NAMALWA (cell line): ENCODE measurements around the gene KRTAP4-2.
A peak's percentile ranks its signal among the peaks of the same experiment; 100 is the strongest.
"Not testable (repeated sequence)": the region's sequence is repeated elsewhere in the genome, so short reads cannot be mapped to it uniquely, and the experiment has no call there.

Experiments used
- DNase-seq: peaks from one replicate; pipeline ENCODE4 v3.0.0-alpha.2; 2015; ENCODE audit warnings: low spot score

Gene KRTAP4-2

GRCh38 chr17:41177727-41178271 lies at the start of gene KRTAP4-2:
Gene KRTAP4-2, minus strand, starts transcription at chr17:41178221. Its CDS starts 57 bp downstream, at chr17:41178164.
- no peak for DNase-seq

GRCh38 chr17:41226598-41227095 lies 48.6 kb upstream of the KRTAP4-2 start, which contains the start of gene KRTAP9-2:
Gene KRTAP9-2, plus strand, starts transcription at chr17:41226648. Its CDS starts 7 bp downstream, at chr17:41226655.
- DNase-seq = not testable (repeated sequence)

- no peak for DNase-seq
Measured at GRCh38 chr17:41226051-41226450, 48.0 kb upstream of the KRTAP4-2 start.

GRCh38 chr17:41223821-41224220 lies 45.8 kb upstream of the KRTAP4-2 start:
- DNase-seq = no peak

- no peak for DNase-seq
Measured at GRCh38 chr17:41215681-41216080, 37.7 kb upstream of the KRTAP4-2 start.

- DNase-seq = no peak
Measured at GRCh38 chr17:41212524-41213169, 34.6 kb upstream of the KRTAP4-2 start.

- DNase-seq = peak; percentile 26
Measured at GRCh38 chr17:41211845-41212466, 33.9 kb upstream of the KRTAP4-2 start.

GRCh38 chr17:41199421-41200078 lies 21.5 kb upstream of the KRTAP4-2 start:
- no peak for DNase-seq

GRCh38 chr17:41196068-41196467 lies 18.0 kb upstream of the KRTAP4-2 start:
- peak; percentile 3 for DNase-seq

GRCh38 chr17:41190328-41190727 lies 12.3 kb upstream of the KRTAP4-2 start:
- no peak for DNase-seq

- not testable (repeated sequence) for DNase-seq
Measured at GRCh38 chr17:41189837-41190318, 11.9 kb upstream of the KRTAP4-2 start, which contains the start of gene KRTAP9-1. Gene KRTAP9-1, plus strand, starts transcription at chr17:41189887. Its CDS starts 0 bp downstream, at chr17:41189887.

- DNase-seq = no peak
Measured at GRCh38 chr17:41186872-41187271, 8.9 kb upstream of the KRTAP4-2 start.

GRCh38 chr17:41185001-41185400 lies 7.0 kb upstream of the KRTAP4-2 start:
- no peak for DNase-seq

- no peak for DNase-seq
Measured at GRCh38 chr17:41184480-41184961, 6.5 kb upstream of the KRTAP4-2 start, which contains the start of gene KRTAP4-1. Gene KRTAP4-1, minus strand, starts transcription at chr17:41184911. Its CDS starts 57 bp downstream, at chr17:41184854.

- no peak for DNase-seq
Measured at GRCh38 chr17:41178843-41179616, 1.0 kb upstream of the KRTAP4-2 start.

- DNase-seq = no peak
Measured at GRCh38 chr17:41178341-41178740, 320 bp upstream of the KRTAP4-2 start.

- no peak for DNase-seq
Measured at GRCh38 chr17:41176744-41177387, 1.2 kb downstream of the KRTAP4-2 start.

- DNase-seq = no peak
Measured at GRCh38 chr17:41171886-41172285, 6.1 kb downstream of the KRTAP4-2 start.

- DNase-seq = no peak
Measured at GRCh38 chr17:41168121-41168520, 9.9 kb downstream of the KRTAP4-2 start, which contains the start of gene KRTAP4-3. Gene KRTAP4-3, minus strand, starts transcription at chr17:41168221. Its CDS starts 49 bp downstream, at chr17:41168172.

- DNase-seq = no peak
Measured at GRCh38 chr17:41167561-41167960, 10.5 kb downstream of the KRTAP4-2 start.

- no peak for DNase-seq
Measured at GRCh38 chr17:41163828-41164227, 14.2 kb downstream of the KRTAP4-2 start.
